HAP-1 (cell line): ENCODE results near the gene ZNF619.

Source experiments
- DNase-seq, 2 experiments: peaks; one replicate each; pipeline ENCODE4 v3.0.0-alpha.2; 2016 to 2020; ENCODE audit warnings: low spot score in 2 of 2
- H3K27me3 ChIP-seq: fragments of 250-450 bp; sonication (Bioruptor Pico); 2 replicates; pipeline ENCODE4 v1.5.1; 2020; ENCODE audit warnings: low read depth, mild to moderate bottlenecking, moderate library complexity
- H3K36me3 ChIP-seq: fragments of 250-450 bp; sonication (Bioruptor Pico); replicated peaks from 2 replicates; pipeline ENCODE4 v1.5.1; 2020; ENCODE audit warnings: mild to moderate bottlenecking
- H3K4me1 ChIP-seq: fragments of 250-450 bp; sonication (Bioruptor Pico); 2 replicates; pipeline ENCODE4 v1.5.1; 2020; ENCODE audit warnings: mild to moderate bottlenecking
- H3K4me3 ChIP-seq: fragments of 250-450 bp; sonication (Bioruptor Pico); 2 replicates; pipeline ENCODE4 v1.5.1; 2020; ENCODE audit warnings: mild to moderate bottlenecking, moderate library complexity
- H3K9me3 ChIP-seq: fragments of 250-450 bp; sonication (Bioruptor Pico); 2 replicates; pipeline ENCODE4 v1.5.1; 2020; ENCODE audit warnings: mild to moderate bottlenecking, moderate library complexity
- in situ Hi-C: fragments of 300-500 bp; cut with MboI; formaldehyde crosslinking; loops from 3 replicates; pipeline ENCODE4 v1.14.3; 2020; ENCODE audit warnings: low sequenced_read_pairs, inconsistent platforms, mixed read lengths

The ZNF619 gene

DNA sequence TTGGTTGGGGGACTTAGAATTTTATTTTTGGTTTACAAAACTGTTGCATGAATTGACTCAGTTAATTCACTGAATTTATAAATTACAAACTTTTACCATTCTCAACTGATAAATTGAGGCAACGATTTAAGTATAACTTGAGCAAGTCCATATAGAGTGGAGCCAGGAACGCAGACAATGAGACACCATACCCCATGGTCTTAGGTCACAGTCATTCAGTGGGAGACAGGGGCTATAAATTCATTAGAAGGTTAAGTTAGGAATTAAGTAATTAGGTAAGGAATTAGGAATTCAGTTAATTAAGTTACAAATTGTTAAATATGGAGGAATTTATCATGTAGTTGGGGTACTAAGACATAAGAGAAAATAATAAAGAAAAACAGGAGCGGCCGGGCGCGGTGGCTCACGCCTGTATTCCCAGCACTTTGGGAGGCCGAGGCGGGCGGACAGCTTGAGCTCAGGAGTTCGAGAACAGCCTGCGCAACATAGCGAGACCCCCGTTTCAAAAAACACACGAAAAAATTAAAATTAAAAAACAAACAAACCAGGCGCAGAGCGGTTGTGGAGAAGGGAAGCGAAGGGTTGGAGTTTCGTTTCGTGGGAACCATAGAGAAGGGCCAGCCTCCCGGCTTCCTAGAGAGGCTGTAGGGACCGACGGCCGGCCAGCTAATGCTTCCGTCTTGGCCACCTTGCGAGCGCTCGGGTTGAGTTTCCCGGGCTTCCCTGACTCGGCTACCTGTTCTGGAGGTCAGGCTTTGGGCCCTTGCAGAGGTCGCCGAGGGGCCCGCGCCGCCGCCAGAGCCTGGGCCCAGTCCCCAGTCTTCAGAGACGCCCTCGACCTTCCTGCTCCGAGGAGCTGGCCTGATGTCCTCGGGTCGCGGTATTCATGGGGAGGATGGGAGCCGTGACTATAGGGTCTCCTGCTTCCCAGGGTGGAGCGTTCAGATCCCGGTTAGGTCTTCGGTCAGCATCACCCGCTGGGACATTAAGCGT is at the start of gene ZNF619:
TSS of gene ZNF619 (plus strand) at position 645 of the 993 bp plus-strand sequence. CDS start 858 bp downstream, outside the sequence.
- H3K9me3 ChIP-seq, result no peaks in the 10 kb centered on the region

DNA sequence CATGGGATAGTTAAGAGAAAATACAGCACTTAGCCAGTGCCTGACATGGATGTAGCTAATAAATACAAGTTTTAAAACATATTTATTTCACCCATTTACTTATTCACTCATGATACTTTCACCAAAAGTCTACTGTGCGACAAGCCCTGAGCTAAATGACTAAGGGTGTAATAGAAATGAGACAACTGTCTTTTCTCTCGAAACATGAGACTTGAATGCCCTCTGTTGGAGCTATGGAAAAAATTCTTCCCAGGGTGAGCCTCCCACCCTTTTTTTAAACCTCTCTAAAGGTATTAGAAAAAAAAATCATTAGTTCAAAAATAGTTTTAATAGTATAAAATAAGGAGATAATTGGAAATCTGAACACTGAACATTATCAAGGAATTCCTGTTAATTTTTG is 44.1 kb upstream of the ZNF619 start:
- Histone ChIP-seq H3K9me3 (no peaks in the 10 kb centered on the region), H3K4me3 (no peak overlapping the region), H3K4me1 (no peaks in the 10 kb centered on the region), H3K36me3 (no peaks in the 10 kb centered on the region), H3K27me3 (0 out of 2 replicates have a peak, but pooled peaks cover 2% of the 10 kb centered on the region)
- in situ Hi-C loops, result no loop called here
- no peak for DNase-seq

More for the DNA sequence above, at the start of gene ZNF619:
- peaks cover 14% of the 10 kb centered on the region for H3K4me1 ChIP-seq
- peaks cover 3% of the 10 kb centered on the region; the same call in 1 of the 2 replicates for H3K36me3 ChIP-seq
- in situ Hi-C loops, result no loop called here
- H3K27me3 ChIP-seq, result no peaks in the 10 kb centered on the region
- DNase-seq, result peak; percentile 59 to 74
- H3K4me3 ChIP-seq, result peak within 1 kb of the TSS; percentile 64

DNA sequence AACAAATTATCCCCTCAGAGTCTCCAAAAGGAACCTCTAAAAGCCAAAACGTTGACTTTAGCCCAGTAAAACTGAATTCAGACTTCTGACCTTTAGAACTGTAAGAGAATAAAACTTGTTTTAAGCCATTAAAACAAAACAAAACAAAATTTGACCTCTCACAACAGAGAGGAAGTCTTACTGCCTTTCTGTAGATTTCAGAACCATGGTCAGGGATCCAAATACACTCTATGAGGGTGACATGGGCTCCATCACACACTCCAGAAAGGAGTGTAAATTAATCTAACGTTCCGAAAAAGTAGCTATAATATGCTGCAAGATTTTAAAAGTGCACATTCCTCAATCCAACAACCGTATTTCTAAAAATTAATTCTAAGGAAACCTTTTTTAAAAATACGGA is 39.0 kb upstream of the ZNF619 start:
- DNase-seq, result no peak
- Histone ChIP-seq H3K27me3 (no peaks in the 10 kb centered on the region), H3K36me3 (no peaks in the 10 kb centered on the region), H3K4me1 (no peaks in the 10 kb centered on the region), H3K4me3 (no peak overlapping the region), H3K9me3 (no peaks in the 10 kb centered on the region)
- in situ Hi-C loops, result no loop called here

DNA sequence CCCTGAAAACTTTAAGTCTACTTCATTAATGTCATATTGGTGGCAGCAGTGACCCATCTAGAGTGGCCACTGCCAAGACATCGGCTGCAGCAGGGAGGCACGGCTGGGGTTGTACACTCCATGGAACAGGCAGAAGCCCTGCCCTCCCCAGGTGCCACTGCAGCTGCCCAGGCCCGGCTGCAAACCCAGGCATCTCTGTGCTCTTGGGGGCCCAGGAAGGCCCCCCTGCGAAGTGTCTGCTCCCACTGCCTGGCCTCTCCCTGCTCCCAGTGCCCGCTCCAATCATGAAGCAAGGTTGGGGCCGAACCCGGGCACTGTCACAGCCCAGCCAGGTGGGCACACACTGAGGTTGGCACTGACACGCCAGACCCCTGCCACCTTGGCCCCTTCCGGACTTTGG is 31.9 kb upstream of the ZNF619 start:
- DNase-seq, result no peak
- in situ Hi-C loops, result no loop called here
- Histone ChIP-seq H3K4me3 (no peak overlapping the region), H3K27me3 (no peaks in the 10 kb centered on the region), H3K36me3 (0 out of 2 replicates have a peak, but pooled peaks cover 3% of the 10 kb centered on the region), H3K4me1 (no peaks in the 10 kb centered on the region), H3K9me3 (no peaks in the 10 kb centered on the region)

DNA sequence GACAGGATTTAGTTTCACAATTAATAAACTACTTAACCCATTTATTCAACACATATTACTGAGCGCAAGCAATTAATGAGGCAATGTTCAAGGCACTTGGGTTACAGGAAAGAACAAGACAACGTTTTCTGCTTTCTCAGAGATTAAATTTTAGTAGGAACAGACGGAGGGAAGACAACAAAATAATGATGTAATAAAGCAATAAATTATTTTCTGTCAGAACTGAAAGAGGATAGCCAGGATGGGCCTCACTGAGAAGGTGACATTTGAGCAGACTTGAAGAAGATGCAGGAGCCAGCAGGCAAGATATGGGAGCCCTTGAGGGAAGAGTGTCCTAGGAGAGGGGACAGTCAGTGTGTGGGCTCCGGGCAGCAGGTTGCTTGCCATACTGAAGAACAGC is 31.0 kb upstream of the ZNF619 start:
- no peaks in the 10 kb centered on the region for H3K4me1 ChIP-seq
- in situ Hi-C loops, result no loop called here
- no peak for DNase-seq
- H3K36me3 ChIP-seq, result 0 out of 2 replicates have a peak, but pooled peaks cover 3% of the 10 kb centered on the region
- H3K9me3 ChIP-seq, result no peaks in the 10 kb centered on the region
- H3K27me3 ChIP-seq, result no peaks in the 10 kb centered on the region
- H3K4me3 ChIP-seq, result no peak overlapping the region

DNA sequence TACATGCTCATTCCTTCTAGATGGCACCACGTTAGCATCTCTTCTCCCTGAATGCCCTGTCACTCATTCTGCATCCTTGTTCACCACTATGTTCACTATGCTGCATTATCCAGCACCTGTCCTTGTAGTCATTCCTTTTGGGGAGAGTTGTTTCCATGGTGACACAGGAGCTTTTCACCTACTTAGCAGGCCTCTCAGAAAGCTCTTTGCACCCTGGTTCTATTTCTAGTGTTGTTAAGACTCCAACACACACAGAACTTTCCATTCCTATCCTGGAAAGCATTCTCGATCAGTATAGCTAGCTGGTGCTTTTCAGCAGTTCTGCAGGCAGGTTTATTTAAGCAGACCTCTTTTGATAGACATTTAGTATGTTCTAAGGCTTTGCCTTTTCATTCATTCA is 26.5 kb upstream of the ZNF619 start:
- in situ Hi-C loops, result no loop called here
- Histone ChIP-seq H3K36me3 (no peaks in the 10 kb centered on the region), H3K27me3 (no peaks in the 10 kb centered on the region; the same call in 1 of the 2 replicates), H3K4me3 (no peak overlapping the region), H3K9me3 (no peaks in the 10 kb centered on the region), H3K4me1 (peaks cover 19% of the 10 kb centered on the region)
- DNase-seq, result no peak

DNA sequence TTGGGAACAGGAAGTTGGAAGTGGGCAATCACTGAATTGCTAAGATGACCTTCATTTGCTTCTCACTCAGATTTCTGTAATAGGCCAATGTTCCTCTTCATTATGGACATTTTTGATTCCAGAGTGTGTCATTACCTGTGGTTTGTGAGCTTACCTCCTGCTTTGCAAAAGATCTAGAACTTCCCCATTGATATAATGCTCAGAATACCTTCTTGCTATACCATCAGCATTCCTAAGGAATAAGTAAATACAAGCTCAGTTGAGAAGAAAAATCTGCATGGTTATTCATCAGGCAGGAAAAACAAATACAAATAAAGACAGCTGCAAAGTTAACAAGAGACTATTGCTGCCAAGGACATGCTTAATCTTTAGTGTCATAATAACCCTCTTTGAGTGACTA is 25.4 kb upstream of the ZNF619 start:
- no peaks in the 10 kb centered on the region for H3K36me3 ChIP-seq
- in situ Hi-C loops, result no loop called here
- DNase-seq, result no peak
- no peaks in the 10 kb centered on the region; the same call in 1 of the 2 replicates for H3K27me3 ChIP-seq
- peaks cover 19% of the 10 kb centered on the region for H3K4me1 ChIP-seq
- H3K9me3 ChIP-seq, result no peaks in the 10 kb centered on the region
- no peak overlapping the region for H3K4me3 ChIP-seq

DNA sequence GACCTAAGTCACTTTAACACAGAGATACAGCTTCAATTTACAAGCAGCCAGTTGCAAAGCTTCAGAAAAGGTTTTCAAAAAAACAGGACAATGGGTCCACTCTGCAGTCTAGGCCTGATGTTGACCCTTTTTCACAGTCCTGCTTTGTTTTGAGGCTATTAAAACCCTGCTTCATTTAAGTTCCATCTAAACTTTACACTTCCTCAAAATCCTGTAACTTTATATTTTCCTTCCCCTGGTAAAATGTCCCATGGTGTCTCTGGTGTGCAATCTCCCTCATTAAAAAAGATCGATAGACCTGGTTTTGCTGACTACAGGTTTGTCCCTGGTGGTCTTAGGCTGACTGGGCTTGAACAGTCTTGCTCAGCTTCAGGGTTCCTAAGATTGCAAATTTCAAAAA is 24.9 kb upstream of the ZNF619 start:
- H3K4me3 ChIP-seq, result peak overlapping the region; percentile 62; the same call in 1 of the 2 replicates
- no peak for DNase-seq
- in situ Hi-C loops, result no loop called here
- H3K4me1 ChIP-seq, result peaks cover 19% of the 10 kb centered on the region
- H3K27me3 ChIP-seq, result no peaks in the 10 kb centered on the region; the same call in 1 of the 2 replicates
- no peaks in the 10 kb centered on the region for H3K36me3 ChIP-seq
- H3K9me3 ChIP-seq, result no peaks in the 10 kb centered on the region

DNA sequence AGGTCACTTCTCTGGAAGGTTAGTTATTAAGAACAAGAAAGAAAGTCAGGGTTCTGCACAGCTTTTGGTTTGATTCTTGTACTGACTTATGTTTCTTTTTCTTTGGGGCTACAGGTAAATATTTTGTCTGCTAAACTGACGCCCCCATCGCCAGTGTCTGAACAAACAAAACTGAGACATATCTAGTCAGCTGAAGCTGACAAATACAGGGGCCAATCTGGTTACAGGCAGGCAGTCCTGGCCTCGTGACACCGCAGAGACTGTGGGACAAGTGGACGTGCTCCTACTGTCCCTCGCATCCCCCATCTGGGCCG is 24.4 kb upstream of the ZNF619 start:
- Histone ChIP-seq H3K9me3 (no peaks in the 10 kb centered on the region), H3K4me1 (peaks cover 19% of the 10 kb centered on the region), H3K36me3 (peaks cover 3% of the 10 kb centered on the region; the same call in 1 of the 2 replicates), H3K4me3 (peak overlapping the region; percentile 62), H3K27me3 (no peaks in the 10 kb centered on the region; the same call in 1 of the 2 replicates)
- DNase-seq, result no peak
- in situ Hi-C loops, result no loop called here

DNA sequence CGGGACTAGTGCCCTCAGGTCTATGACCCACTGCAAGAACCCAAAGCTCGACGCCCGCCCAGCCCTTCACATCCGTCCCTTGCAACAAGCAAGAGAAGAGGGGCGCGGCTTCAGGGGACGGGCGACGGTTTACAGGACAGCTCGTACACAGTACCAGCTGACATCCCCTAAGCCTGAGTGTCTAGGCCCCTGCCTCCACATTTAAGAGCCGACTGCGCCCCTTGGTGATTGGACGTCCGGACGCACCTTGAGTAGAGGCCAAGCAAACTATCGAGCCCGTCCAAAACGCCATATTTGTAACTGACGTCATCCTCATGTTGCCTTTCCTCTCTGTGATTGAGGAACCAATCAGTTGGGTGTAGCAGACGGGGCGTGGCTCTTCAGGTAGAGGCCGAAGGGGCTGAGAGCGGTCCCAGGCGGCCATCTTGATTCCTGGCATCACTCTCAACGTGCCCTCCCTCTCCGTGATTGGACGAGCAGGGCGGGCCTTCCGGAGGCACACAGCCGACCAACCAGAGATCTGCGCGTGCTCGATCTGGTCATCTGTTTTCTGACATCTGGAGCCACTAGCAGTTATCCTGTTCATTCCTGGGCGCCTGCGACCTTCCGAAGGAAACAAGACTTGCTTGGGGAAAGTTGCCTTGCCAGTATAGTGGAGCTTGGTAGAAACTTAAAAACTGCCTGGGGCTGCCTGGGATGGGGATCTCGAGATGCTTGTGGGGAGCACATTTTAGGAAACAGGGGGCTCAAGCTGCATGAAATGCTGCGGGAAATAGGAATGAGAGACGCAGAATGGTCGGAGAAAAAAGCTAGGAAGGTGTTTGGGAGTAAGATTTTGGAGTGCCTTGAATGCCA is 23.8 kb upstream of the ZNF619 start:
- Histone ChIP-seq H3K27me3 (no peaks in the 10 kb centered on the region; the same call in 1 of the 2 replicates), H3K36me3 (peaks cover 6% of the 10 kb centered on the region), H3K9me3 (no peaks in the 10 kb centered on the region), H3K4me3 (peak overlapping the region; percentile 62), H3K4me1 (peaks cover 20% of the 10 kb centered on the region)
- peak; percentile 98 for DNase-seq
- in situ Hi-C loops, result no loop called here

DNA sequence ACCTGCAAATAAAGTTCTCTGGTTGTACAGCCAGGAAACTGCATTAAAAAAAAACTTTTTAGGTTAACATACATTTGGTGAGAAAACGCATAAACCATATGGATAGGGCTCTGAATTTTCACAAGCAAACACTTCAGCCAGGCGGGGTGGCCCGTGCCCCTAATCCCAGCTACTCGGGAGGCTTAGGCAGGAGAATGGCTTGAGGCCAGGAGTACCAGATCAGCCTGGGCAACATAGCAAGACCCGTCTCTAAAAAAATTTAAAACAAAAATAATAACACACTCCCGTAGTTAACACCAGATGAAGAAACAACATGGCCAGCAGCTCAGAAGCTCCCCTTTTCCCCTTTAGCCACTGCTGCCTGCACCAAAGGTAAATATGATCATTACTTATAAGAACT is 23.0 kb upstream of the ZNF619 start:
- in situ Hi-C loops, result no loop called here
- Histone ChIP-seq H3K9me3 (no peaks in the 10 kb centered on the region), H3K36me3 (peaks cover 14% of the 10 kb centered on the region), H3K4me3 (peak overlapping the region; percentile 62), H3K4me1 (peaks cover 28% of the 10 kb centered on the region), H3K27me3 (no peaks in the 10 kb centered on the region; the same call in 1 of the 2 replicates)
- no peak for DNase-seq

DNA sequence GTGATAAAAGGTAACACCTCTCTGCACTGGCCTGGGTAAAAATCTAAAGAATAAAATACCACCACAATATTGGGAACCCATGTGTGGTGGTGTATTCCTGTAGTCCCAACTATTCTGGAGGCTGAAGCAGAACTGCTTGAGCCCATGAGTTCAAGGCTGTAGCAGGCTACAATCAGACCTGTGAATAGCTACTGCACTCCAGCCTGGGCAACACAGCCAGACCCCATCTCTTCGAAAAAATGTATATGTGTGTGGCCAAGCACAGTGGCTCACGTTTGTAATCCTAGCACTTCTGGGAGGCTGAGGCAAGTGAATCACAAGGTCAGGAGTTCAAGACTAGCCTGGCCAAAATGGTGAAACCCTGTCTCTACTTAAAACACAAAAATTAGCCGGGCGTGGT is 21.6 kb upstream of the ZNF619 start:
- H3K36me3 ChIP-seq, result peaks cover 28% of the 10 kb centered on the region
- H3K27me3 ChIP-seq, result no peaks in the 10 kb centered on the region; the same call in 1 of the 2 replicates
- H3K9me3 ChIP-seq, result no peaks in the 10 kb centered on the region
- H3K4me1 ChIP-seq, result peaks cover 33% of the 10 kb centered on the region
- H3K4me3 ChIP-seq, result no peak overlapping the region
- in situ Hi-C loops, result no loop called here
- DNase-seq, result no peak

DNA sequence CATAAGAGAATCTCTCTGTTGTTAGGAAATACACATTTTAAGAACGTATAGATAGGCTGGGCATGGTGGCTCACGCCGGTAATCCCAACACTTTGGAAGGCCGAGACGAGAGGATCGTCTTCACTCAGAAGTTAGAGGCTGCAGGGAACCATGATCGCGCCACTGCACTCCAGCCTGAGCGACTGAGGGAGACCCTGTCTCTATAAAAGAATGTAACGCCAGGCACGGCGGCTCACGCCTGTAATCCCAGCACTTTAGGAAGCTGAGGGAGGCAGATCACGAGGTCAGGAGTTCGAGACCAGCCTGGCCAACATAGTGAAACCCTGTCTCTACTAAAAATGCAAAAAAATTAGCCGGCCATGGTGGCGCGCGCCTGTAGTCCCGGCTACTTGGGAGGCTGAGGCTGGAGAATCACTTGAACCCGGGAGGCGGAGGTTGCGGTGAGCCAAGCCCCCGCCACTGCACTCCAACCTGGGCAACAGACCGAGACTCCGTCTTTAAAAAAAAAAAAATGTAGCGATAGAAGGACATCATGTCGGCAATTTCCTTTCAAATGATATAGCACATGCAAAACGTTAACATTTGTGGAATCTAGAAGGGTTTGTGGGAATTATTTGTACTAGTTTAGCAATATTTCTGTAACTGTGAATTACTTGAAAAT is 20.5 kb upstream of the ZNF619 start:
- in situ Hi-C loops, result no loop called here
- no peaks in the 10 kb centered on the region; the same call in 1 of the 2 replicates for H3K27me3 ChIP-seq
- H3K36me3 ChIP-seq, result peaks cover 38% of the 10 kb centered on the region
- no peaks in the 10 kb centered on the region for H3K9me3 ChIP-seq
- H3K4me1 ChIP-seq, result peaks cover 33% of the 10 kb centered on the region
- DNase-seq, result no peak
- H3K4me3 ChIP-seq, result peak overlapping the region; percentile 85
